ENCODE results near the gene TTLL8. TPM values are rescaled to one million over a fixed set of nuclear protein-coding genes. Genes with fewer than 3 reads are reported as not detected.

The TTLL8 gene
- total RNA-seq, 4 donors from 2014 or later, result not detected

GRCh38 chr22:50058906-50059880 lies 1.1 kb upstream of the TTLL8 start:
- WGBS, 2 donors, result 11 to 19% methylated on average over 27 to 31 of the region's 31 CpGs
- intact Hi-C loops (cut with DNase I; ENCODE audit: low total_unique reads), result no loop called here
- TF ChIP-seq CTCF (IDR thresholded peaks at IDR 0.05) (no peak), POLR2A (IDR thresholded peaks at IDR 0.05) (no peak)
- no peak overlapping the region for H3K4me3 ChIP-seq (ENCODE audit: low read depth, poor library complexity, severe bottlenecking)
- no peak for DNase-seq (ENCODE audit: low spot score in 2 of 2)

GRCh38 chr22:50057278-50058060 lies 629 bp downstream of the TTLL8 start:
- WGBS, 2 donors, result 79 to 83% methylated on average over 11 to 14 of the region's 14 CpGs
- no peak for TF ChIP-seq CTCF (IDR thresholded peaks at IDR 0.05)
- no peak for TF ChIP-seq POLR2A (IDR thresholded peaks at IDR 0.05)
- intact Hi-C loops (cut with DNase I; ENCODE audit: low total_unique reads), result no loop called here
- H3K4me3 ChIP-seq (ENCODE audit: low read depth, poor library complexity, severe bottlenecking), result no peak overlapping the region
- DNase-seq (ENCODE audit: low spot score in 2 of 2), result no peak

GRCh38 chr22:50056214-50056972 lies 1.7 kb downstream of the TTLL8 start:
- no peak overlapping the region for H3K4me3 ChIP-seq (ENCODE audit: low read depth, poor library complexity, severe bottlenecking)
- no peak for DNase-seq (ENCODE audit: low spot score in 2 of 2)
- 75 to 76% methylated on average over 34 of the region's 34 CpGs for WGBS, 2 donors
- intact Hi-C loops (cut with DNase I; ENCODE audit: low total_unique reads), result no loop called here
- TF ChIP-seq CTCF (IDR thresholded peaks at IDR 0.05) (no peak), POLR2A (IDR thresholded peaks at IDR 0.05) (no peak)

GRCh38 chr22:50053861-50054260 lies 4.2 kb downstream of the TTLL8 start:
- no peak overlapping the region for H3K4me3 ChIP-seq (ENCODE audit: low read depth, poor library complexity, severe bottlenecking)
- intact Hi-C loops (cut with DNase I; ENCODE audit: low total_unique reads), result no loop called here
- 84 to 93% methylated on average over 18 of the region's 18 CpGs for WGBS, 2 donors
- no peak for DNase-seq (ENCODE audit: low spot score in 2 of 2)
- TF ChIP-seq POLR2A (IDR thresholded peaks at IDR 0.05) (no peak), CTCF (IDR thresholded peaks at IDR 0.05) (no peak)

GRCh38 chr22:50051930-50052329 lies 6.2 kb downstream of the TTLL8 start:
- 90 to 91% methylated on average over 18 of the region's 18 CpGs for WGBS, 2 donors
- intact Hi-C loops (cut with DNase I; ENCODE audit: low total_unique reads), result no loop called here
- DNase-seq (ENCODE audit: low spot score in 2 of 2), result no peak
- no peak overlapping the region for H3K4me3 ChIP-seq (ENCODE audit: low read depth, poor library complexity, severe bottlenecking)
- TF ChIP-seq POLR2A (IDR thresholded peaks at IDR 0.05), result no peak
- no peak for TF ChIP-seq CTCF (IDR thresholded peaks at IDR 0.05)

Data from lower leg skin (tissue), 4 donors.